B cell (primary cell): ENCODE data around the gene ZNF793. TPM values are rescaled to one million over a fixed set of nuclear protein-coding genes. Genes with fewer than 3 reads are reported as not detected.

Experiments
- ATAC-seq: fragments of 200-7000 bp; cut with Tn5 transposase; one replicate; pipeline ENCODE4 v1.10.0; 2021; ENCODE audit warnings: low read depth, mild to moderate bottlenecking, moderate number of reproducible peaks, moderate library complexity
- CTCF ChIA-PET: fragments of 350-600 bp; sonication (Branson Sonifier 250); formaldehyde crosslinking; loops from one replicate; lab custom pipeline; 2021; ENCODE audit warnings: antibody characterized with exemption, inconsistent platforms; lab: Charles Lee
- POLR2A ChIA-PET: fragments of 350-600 bp; sonication (Branson Sonifier 250); formaldehyde crosslinking; loops from one replicate; lab custom pipeline; 2021; ENCODE audit warnings: antibody characterized with exemption; lab: Charles Lee
- DNase-seq: peaks from one replicate; pipeline ENCODE4 v3.0.0; 2013
- H2AFZ ChIP-seq: 2 replicates; pipeline ENCODE4 v1.6.1; 2012; ENCODE audit warnings: mild to moderate bottlenecking, low read depth, low read length; ENCODE audit not compliant: insufficient read depth, poor library complexity, severe bottlenecking
- H3K27ac ChIP-seq, 2 donors: 1 replicate in 1 of 2; 2 replicates in 1 of 2; pipeline ENCODE4 v1.5.1; 2012 to 2013; ENCODE audit warnings: low read length in 2 of 2, mild to moderate bottlenecking in 2 of 2, moderate library complexity in 1 of 2
- H3K27me3 ChIP-seq, 4 experiments: fragments of 200-600 bp in 1 of 4; sonication (generic) in 1 of 4; replicated peaks in 1 of 4; 1 replicate in 2 of 4; 2 replicates in 2 of 4; pipeline versions ENCODE4 v1.6.1 to v1.7.0; 2013 to 2016; ENCODE audit warnings: low read length in 3 of 4, mild to moderate bottlenecking in 2 of 4, mixed read lengths in 1 of 4, moderate library complexity in 1 of 4; ENCODE audit not compliant: insufficient read depth in 4 of 4, control insufficient read depth in 3 of 4; ENCODE audit errors: control extremely low read depth in 1 of 4
- H3K36me3 ChIP-seq, 2 experiments: replicated peaks in 1 of 2; 1 replicate in 1 of 2; 2 replicates in 1 of 2; pipeline versions ENCODE4 v1.6.1 to v1.7.1; 2013; ENCODE audit warnings: low read length in 1 of 2; ENCODE audit not compliant: insufficient read depth in 2 of 2, control insufficient read depth in 1 of 2; ENCODE audit errors: control extremely low read depth in 1 of 2, extremely low read depth in 1 of 2
- H3K4me1 ChIP-seq, 2 donors: fragments of 200-600 bp in 1 of 2; sonication (generic) in 1 of 2; 1 replicate in 1 of 2; 2 replicates in 1 of 2; pipeline versions ENCODE4 v1.5.1 to v1.6.1; 2013 to 2017; ENCODE audit warnings: low read length in 2 of 2; ENCODE audit not compliant: control insufficient read depth in 2 of 2, insufficient read depth in 2 of 2
- H3K4me2 ChIP-seq: replicated peaks from 2 replicates; pipeline ENCODE3; 2012; ENCODE audit warnings: mild to moderate bottlenecking, low read depth, low read length; ENCODE audit not compliant: poor library complexity, severe bottlenecking
- H3K4me3 ChIP-seq, 5 experiments: fragments of 200-600 bp in 1 of 5; sonication (generic) in 1 of 5; 1 replicate in 3 of 5; 2 replicates in 2 of 5; pipeline versions ENCODE4 v1.5.1 to v1.7.0; 2011 to 2016; ENCODE audit warnings: low read length in 4 of 5, mild to moderate bottlenecking in 4 of 5, low read depth in 2 of 5, control low read depth in 1 of 5, moderate library complexity in 1 of 5; ENCODE audit not compliant: insufficient read depth in 1 of 5; ENCODE audit errors: control extremely low read depth in 1 of 5, extremely low read depth in 1 of 5
- H3K79me2 ChIP-seq: fragments of 200-600 bp; sonication (generic); one replicate; pipeline ENCODE4 v1.6.0; 2016; ENCODE audit warnings: low read length; ENCODE audit not compliant: control insufficient read depth, insufficient read depth
- H3K9ac ChIP-seq: fragments of 200-600 bp; sonication (generic); 2 replicates; pipeline ENCODE4 v1.6.1; 2017; ENCODE audit warnings: mild to moderate bottlenecking, low read length, moderate library complexity
- H3K9me3 ChIP-seq, 3 donors: one replicate each; pipeline versions ENCODE4 v1.6.1 to v1.7.1; 2013; ENCODE audit warnings: low read length in 2 of 3; ENCODE audit not compliant: control insufficient read depth in 2 of 3, insufficient read depth in 1 of 3; ENCODE audit errors: control extremely low read depth in 1 of 3
- H4K20me1 ChIP-seq: 2 replicates; pipeline ENCODE4 v1.6.0; 2012; ENCODE audit warnings: mild to moderate bottlenecking, low read length; ENCODE audit not compliant: insufficient read depth, control insufficient read depth, poor library complexity, severe bottlenecking
- H3K27ac Mint-ChIP-seq: one replicate; pipeline ENCODE4 v1.8.0; 2021; ENCODE audit warnings: mixed read lengths
- H3K27me3 Mint-ChIP-seq: one replicate; pipeline ENCODE4 v1.8.0; 2021; ENCODE audit warnings: mixed read lengths
- H3K4me1 Mint-ChIP-seq: one replicate; pipeline ENCODE4 v1.8.0; 2021; ENCODE audit warnings: mixed read lengths
- H3K4me3 Mint-ChIP-seq: one replicate; pipeline ENCODE4 v1.8.0; 2021; ENCODE audit warnings: mixed read lengths
- H3K9me3 Mint-ChIP-seq: one replicate; pipeline ENCODE4 v1.8.0; 2022; ENCODE audit warnings: mixed read lengths; ENCODE audit not compliant: insufficient read depth
- EZH2 ChIP-seq: IDR thresholded peaks from 2 replicates; pipeline ENCODE4 v1.6.1; 2012; ENCODE audit warnings: borderline replicate concordance, low read depth, mild to moderate bottlenecking, moderate library complexity, low read length; ENCODE audit not compliant: insufficient read depth, poor library complexity, severe bottlenecking
- WGBS: methylation state at CpG from one replicate; pipeline ENCODE4 v1.1.5; 2013; ENCODE audit warnings: missing lambda C conversion rate; ENCODE audit not compliant: insufficient coverage; 5-methylcytosine and 5-hydroxymethylcytosine counted together
- intact Hi-C: fragments of 100-400 bp; cut with micrococcal nuclease; formaldehyde crosslinking; loops from one replicate; pipeline ENCODE4 v1.10.0; 2022
- polyA plus RNA-seq: library from polyadenylated mRNA; depleted of rRNA; stranded (reverse); fragments of >200 nt; gene quantifications from 2 replicates; pipeline ENCODE4 v1.2.3, GENCODE V29; 2012
- total RNA-seq, 2 donors: library from RNA; stranded (reverse); fragments of 120-200 nt in 1 of 2; gene quantifications; 1 replicate in 1 of 2; 2 replicates in 1 of 2; pipeline versions ENCODE4 v1.2.3 to v1.2.4, GENCODE V29; 2013 to 2022
- TF ChIP-seq, protein P1 (sequence below): fragments of 200-600 bp; IDR thresholded peaks from one replicate; pipeline ENCODE4 v1.8.0; 2022; ENCODE audit warnings: antibody characterized with exemption, mild to moderate bottlenecking

ZNF793 gene
- total and polyA plus RNA-seq, 2 donors (not counting 1 experiment from before 2014, with no cell fraction given) = 4.1 to 12.7 TPM

DNA sequence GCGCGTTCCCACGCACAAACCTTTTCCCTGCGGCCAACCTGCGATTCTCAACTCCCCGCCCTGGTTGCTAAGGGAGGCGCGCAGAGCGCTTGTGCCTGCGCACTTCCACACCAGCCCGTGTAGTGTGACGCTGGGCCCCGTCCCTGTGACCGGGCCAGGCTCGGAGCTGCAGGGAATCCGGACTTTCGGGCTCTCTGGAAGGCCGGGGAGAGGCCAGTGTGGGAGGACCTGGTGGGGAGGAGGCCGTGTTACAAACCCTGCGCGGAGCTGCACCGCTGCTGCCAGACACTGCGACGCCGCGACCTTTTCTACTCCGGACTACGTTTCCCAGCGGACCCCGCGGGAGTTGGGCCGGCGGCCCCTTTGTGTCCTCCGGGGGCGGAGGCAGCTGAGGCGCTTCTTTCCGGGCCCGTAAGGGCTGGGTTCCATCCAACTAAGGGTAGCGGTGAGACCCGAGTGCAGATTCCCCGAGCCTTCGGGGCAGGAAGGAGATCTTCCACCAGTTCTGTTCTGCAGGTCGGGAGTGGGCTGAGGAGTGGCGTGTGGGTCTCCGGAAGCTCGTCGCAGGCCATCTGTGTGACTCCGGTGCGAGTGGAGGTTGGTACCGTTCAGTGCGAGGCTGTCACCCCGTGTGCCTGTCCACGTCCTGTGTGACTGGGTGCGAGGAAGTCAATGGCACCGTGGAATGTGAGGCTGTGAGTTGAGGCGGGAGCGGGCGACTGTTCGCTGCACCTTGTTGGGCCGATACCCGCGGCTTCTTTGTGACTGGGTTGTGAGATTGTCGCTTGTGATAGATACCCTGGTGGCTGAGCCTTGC is 37.6 kb upstream of the ZNF793 start, which contains the start of gene ZNF570:
Gene ZNF570, plus strand, starts transcription at position 396 of the 817 bp plus-strand sequence. CDS start 999 bp downstream, outside the sequence.
- DNase-seq (peak; percentile 92), ATAC-seq (peak; percentile 70)
- ChIA-PET POLR2A (interaction anchor here (0.6 to 3.0 kb wide), 10 partner anchors 37 to 1091 kb away, joined by 3 to 23 read pairs (median 6); partner anchors contain the start of genes ZFP14, ZNF382, ZNF527 and ZNF540), CTCF (interaction anchor here (0.8 to 1.2 kb wide), 3 partner anchors 83 to 252 kb away, joined by 3 to 4 read pairs (median 4); partner anchors contain the start of genes ZNF540 and ZNF571)
- Histone ChIP-seq H2AFZ (peak within 1 kb of the TSS; percentile 97), H3K27me3 (no peaks in the 10 kb centered on the region), H3K27ac (peak within 1 kb of the TSS; percentile 90 to 95), H3K9ac (peak within 1 kb of the TSS; percentile 89), H3K9me3 (peaks cover 2 to 20% (median 11%) of the 10 kb centered on the region in 3 donors), H3K4me3 (peak within 1 kb of the TSS; percentile 77 to 98 (median 84)), H3K36me3 (peaks cover 0 to 13% of the 10 kb centered on the region in 2 experiments), H3K4me1 (peaks cover 14 to 32% of the 10 kb centered on the region in 2 donors), H3K4me2 (peak within 1 kb of the TSS; percentile 76), H4K20me1 (no peaks in the 10 kb centered on the region), H3K79me2 (peaks cover 58% of the 10 kb centered on the region)
- peak within 1 kb of the TSS; percentile 98 for H3K27ac Mint-ChIP-seq
- H3K4me1 Mint-ChIP-seq = peaks cover 32% of the 10 kb centered on the region
- peak within 1 kb of the TSS; percentile 99 for H3K4me3 Mint-ChIP-seq
- TF ChIP-seq, protein P1, sequence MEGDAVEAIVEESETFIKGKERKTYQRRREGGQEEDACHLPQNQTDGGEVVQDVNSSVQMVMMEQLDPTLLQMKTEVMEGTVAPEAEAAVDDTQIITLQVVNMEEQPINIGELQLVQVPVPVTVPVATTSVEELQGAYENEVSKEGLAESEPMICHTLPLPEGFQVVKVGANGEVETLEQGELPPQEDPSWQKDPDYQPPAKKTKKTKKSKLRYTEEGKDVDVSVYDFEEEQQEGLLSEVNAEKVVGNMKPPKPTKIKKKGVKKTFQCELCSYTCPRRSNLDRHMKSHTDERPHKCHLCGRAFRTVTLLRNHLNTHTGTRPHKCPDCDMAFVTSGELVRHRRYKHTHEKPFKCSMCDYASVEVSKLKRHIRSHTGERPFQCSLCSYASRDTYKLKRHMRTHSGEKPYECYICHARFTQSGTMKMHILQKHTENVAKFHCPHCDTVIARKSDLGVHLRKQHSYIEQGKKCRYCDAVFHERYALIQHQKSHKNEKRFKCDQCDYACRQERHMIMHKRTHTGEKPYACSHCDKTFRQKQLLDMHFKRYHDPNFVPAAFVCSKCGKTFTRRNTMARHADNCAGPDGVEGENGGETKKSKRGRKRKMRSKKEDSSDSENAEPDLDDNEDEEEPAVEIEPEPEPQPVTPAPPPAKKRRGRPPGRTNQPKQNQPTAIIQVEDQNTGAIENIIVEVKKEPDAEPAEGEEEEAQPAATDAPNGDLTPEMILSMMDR = no peak
- no peak for TF ChIP-seq EZH2
- under 1% methylated on average over 63 of the region's 63 CpGs for WGBS
- H3K27me3 Mint-ChIP-seq = no peaks in the 10 kb centered on the region
- H3K9me3 Mint-ChIP-seq = peaks cover 2% of the 10 kb centered on the region
- intact Hi-C loops = loop anchor here (1.0 to 5.0 kb wide), 8 partner anchors 37 to 1092 kb away; partner anchors contain the start of genes ZFP14, ZNF260, ZNF420 and ZNF461
